ENCODE results near the gene GNAI3.

- TF ChIP-seq CTCF (IDR thresholded peaks at IDR 0.05; ENCODE audit: borderline replicate concordance, extremely low read depth, low read length, poor library complexity, severe bottlenecking), result no peak
- TF ChIP-seq EZH2 (IDR thresholded peaks at IDR 0.05; ENCODE audit: borderline replicate concordance, low read depth, low read length, severe bottlenecking), result no peak
Measured at GRCh38 chr1:109569323-109569722, 20.9 kb downstream of the GNAI3 start.

All from DND-41 (cell line).